Subcutaneous adipose tissue (tissue), 4 donors: ENCODE measurements around the gene TANGO6. TPM values are rescaled to one million over a fixed set of nuclear protein-coding genes. Genes with fewer than 3 reads are reported as not detected.

Experiments used
- total RNA-seq, 4 donors: library from RNA; depleted of rRNA; stranded (reverse); fragments of >200 nt; gene quantifications; one replicate each; pipeline ENCODE4 v1.1.0, GENCODE V29; 2016
- TF ChIP-seq, protein P1 (sequence below): fragments of 450-650 bp; IDR thresholded peaks from one replicate; pipeline ENCODE4 v1.5.1; 2016; ENCODE audit warnings: low read depth, mild to moderate bottlenecking, control low read depth, antibody characterized with exemption, moderate library complexity

Gene TANGO6
- total RNA-seq, 4 donors from 2014 or later, result 14.3 to 19.4 (median 15.9) TPM

DNA sequence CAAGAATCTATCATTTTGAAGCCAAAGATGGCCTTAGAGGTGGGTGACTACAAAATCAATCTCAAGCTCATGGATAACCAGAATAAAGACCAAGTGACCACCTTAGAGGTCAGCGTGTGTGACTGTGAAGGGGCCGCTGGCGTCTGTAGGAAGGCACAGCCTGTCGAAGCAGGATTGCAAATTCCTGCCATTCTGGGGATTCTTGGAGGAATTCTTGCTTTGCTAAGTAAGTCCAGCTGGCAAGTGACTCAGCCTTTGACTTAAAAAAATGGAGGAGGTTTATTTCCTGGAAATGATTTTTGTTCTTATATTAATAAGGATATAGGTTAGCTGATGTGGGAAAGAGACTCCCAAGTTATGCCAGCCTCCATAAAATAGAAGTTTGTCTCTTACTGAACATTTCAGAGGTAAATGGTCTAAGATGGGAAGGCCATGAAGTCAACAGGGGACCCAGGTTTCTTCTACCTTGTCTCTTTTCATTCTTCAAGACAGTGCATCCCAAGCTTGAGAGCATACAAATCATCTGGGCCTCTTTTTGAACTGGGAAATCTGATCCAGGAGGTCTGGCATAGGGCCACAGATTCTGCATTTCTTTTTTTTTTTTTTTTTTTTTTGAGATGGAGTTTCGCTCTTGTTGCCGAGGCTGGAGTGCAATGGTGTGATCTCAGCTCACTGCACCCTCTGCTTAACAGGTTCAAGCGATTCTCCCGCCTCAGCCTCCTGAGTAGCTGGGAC lies 19.8 kb upstream of the TANGO6 start:
- TF ChIP-seq, protein P1, sequence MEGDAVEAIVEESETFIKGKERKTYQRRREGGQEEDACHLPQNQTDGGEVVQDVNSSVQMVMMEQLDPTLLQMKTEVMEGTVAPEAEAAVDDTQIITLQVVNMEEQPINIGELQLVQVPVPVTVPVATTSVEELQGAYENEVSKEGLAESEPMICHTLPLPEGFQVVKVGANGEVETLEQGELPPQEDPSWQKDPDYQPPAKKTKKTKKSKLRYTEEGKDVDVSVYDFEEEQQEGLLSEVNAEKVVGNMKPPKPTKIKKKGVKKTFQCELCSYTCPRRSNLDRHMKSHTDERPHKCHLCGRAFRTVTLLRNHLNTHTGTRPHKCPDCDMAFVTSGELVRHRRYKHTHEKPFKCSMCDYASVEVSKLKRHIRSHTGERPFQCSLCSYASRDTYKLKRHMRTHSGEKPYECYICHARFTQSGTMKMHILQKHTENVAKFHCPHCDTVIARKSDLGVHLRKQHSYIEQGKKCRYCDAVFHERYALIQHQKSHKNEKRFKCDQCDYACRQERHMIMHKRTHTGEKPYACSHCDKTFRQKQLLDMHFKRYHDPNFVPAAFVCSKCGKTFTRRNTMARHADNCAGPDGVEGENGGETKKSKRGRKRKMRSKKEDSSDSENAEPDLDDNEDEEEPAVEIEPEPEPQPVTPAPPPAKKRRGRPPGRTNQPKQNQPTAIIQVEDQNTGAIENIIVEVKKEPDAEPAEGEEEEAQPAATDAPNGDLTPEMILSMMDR, result no peak

DNA sequence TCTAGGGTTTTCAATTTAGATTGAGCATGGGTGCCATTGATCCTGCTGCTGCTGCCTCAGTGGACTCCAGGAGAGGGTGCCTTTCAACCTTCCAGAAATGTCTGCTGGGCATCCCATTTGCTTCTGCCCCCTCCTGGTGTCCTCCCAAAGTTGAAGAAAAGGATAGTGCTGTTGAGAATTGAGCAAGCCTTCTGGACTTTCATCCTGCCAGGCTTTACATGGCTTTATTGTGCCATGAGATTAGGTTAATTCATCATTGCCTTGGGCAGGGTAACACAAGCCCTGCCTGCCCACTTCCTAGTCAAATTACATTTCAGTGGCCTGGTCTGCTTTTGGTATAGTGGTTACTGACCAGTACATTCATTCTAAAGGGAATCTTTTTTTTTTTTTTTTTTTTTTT lies 17.9 kb upstream of the TANGO6 start:
- TF ChIP-seq, protein P1, result no peak

DNA sequence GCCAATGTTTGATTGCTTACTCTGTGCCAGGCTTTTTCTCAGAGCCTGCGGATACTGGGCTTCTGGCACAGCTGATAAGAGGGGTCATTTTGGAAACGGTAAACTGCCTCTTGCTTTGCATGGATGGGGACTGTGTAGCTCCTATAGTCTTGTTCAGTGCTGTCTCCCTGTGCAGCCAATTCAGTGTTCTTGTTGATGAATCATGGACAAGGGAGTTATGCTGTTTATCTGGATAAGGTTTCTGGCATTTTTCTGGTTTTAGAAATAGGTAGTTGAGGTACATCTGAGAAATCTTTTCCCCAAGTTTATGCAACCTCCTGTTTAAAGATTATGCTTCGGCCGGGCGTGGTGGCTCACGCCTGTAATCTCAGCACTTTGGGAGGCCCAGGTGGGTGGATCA lies 16.7 kb upstream of the TANGO6 start:
- TF ChIP-seq, protein P1, result no peak

DNA sequence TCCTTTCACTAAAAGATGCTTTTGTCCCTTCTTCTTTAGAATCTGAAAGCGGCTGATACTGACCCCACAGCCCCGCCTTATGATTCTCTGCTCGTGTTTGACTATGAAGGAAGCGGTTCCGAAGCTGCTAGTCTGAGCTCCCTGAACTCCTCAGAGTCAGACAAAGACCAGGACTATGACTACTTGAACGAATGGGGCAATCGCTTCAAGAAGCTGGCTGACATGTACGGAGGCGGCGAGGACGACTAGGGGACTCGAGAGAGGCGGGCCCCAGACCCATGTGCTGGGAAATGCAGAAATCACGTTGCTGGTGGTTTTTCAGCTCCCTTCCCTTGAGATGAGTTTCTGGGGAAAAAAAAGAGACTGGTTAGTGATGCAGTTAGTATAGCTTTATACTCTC lies 10.1 kb upstream of the TANGO6 start:
- TF ChIP-seq, protein P1, result no peak

DNA sequence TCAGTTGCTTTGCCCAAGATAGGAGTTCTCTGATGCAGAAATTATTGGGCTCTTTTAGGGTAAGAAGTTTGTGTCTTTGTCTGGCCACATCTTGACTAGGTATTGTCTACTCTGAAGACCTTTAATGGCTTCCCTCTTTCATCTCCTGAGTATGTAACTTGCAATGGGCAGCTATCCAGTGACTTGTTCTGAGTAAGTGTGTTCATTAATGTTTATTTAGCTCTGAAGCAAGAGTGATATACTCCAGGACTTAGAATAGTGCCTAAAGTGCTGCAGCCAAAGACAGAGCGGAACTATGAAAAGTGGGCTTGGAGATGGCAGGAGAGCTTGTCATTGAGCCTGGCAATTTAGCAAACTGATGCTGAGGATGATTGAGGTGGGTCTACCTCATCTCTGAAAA lies 8.8 kb upstream of the TANGO6 start:
- TF ChIP-seq, protein P1, result no peak

DNA sequence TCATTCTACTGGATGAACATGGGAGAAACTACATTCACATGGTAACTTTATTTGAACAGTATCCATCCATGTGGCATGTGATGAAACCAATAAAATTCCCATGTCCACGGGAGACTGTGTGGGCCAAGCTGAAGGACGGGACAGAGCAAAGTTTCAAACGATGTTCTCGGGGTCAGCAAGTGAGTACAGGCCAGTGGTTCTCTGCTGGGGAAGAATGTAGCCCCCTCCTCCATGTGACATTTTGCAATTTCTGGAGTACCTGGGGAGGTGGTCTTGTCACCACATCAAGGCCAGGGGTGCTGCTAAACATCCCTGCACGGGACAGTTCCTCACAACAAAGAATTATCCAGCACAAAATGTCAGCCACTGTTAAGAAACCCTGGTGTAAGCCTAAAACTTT lies 7.4 kb upstream of the TANGO6 start:
- TF ChIP-seq, protein P1, result no peak

DNA sequence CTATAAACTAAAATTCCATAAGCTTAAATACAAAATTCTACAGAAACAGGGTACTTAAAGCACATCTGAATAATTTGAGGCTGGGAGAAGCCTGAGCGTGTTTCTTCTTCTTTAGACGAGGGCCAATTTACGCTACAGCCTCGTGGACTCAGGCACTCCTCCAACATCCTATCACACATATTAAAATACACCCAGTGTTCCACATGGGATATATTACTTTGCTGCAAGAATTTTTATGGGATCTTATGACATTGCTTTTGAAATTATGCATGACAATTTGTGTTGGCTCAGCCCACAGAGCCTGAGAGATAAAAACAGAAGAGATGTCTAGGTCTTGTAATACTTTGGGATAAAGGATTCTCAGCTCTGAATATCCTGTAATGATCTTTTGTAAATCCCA lies 3.5 kb upstream of the TANGO6 start:
- TF ChIP-seq, protein P1, result no peak
